GM19452 (cell line): Measurements from ENCODE around the gene PAFAH1B2.

Experiments
- ATAC-seq: cut with Tn5 transposase; IDR thresholded peaks from one replicate; pipeline ENCODE4 v1.9.1; 2021; ENCODE audit not compliant: unreplicated experiment

Gene PAFAH1B2

GRCh38 chr11:117220568-117220967, 76.5 kb downstream of the PAFAH1B2 start:
- ATAC-seq: no peak

- ATAC-seq: no peak
Measured at GRCh38 chr11:117220999-117221774, 77.1 kb downstream of the PAFAH1B2 start.

- ATAC-seq: no peak
Measured at GRCh38 chr11:117221775-117222517, 77.9 kb downstream of the PAFAH1B2 start.

GRCh38 chr11:117222991-117223740, 79.1 kb downstream of the PAFAH1B2 start:
- no peak for ATAC-seq

- ATAC-seq: no peak
Measured at GRCh38 chr11:117223741-117224689, 79.9 kb downstream of the PAFAH1B2 start.

- ATAC-seq: no peak
Measured at GRCh38 chr11:117225553-117226170, 81.6 kb downstream of the PAFAH1B2 start.
